Upper lobe of left lung (tissue), 4 donors: ENCODE data around the gene ALOX12B.

Experiments
- CTCF ChIP-seq, 6 experiments: fragments of 450-650 bp in 4 of 6; fragments of 200-600 bp in 2 of 6; sonication (generic) in 2 of 6; IDR thresholded peaks; one replicate each; pipeline ENCODE4 v1.5.1; 2016 to 2019; ENCODE audit warnings: antibody characterized with exemption in 6 of 6
- EP300 ChIP-seq, 4 donors: sonication (generic); formaldehyde crosslinking; IDR thresholded peaks; one replicate each; pipeline ENCODE4 v1.5.1; 2017; ENCODE audit warnings: antibody characterized with exemption in 4 of 4, control low read depth in 2 of 4
- POLR2A ChIP-seq, 4 donors: fragments of 450-650 bp; IDR thresholded peaks; one replicate each; pipeline ENCODE4 v1.5.1; 2016 to 2017; ENCODE audit warnings: antibody characterized with exemption in 4 of 4, mild to moderate bottlenecking in 2 of 4
- POLR2AphosphoS5 ChIP-seq, 2 donors: sonication (generic); formaldehyde crosslinking; IDR thresholded peaks; one replicate each; pipeline ENCODE4 v1.5.1; 2017; ENCODE audit warnings: antibody characterized with exemption in 2 of 2

- TF ChIP-seq POLR2A (IDR thresholded peaks at IDR 0.05) (no peak), CTCF (IDR thresholded peaks at IDR 0.05) (no peak), EP300 (IDR thresholded peaks at IDR 0.05) (no peak), POLR2AphosphoS5 (IDR thresholded peaks at IDR 0.05) (no peak)
These were observed 14.2 kb upstream of the ALOX12B start for GRCh38 chr17:8101721-8102120.
